SU-DHL-6 (cell line): ENCODE measurements around the gene HOXA9.

Source experiments
- H2AFZ ChIP-seq: fragments of 200-600 bp; sonication (generic); 2 replicates; pipeline ENCODE4 v1.6.1; 2014; ENCODE audit warnings: low read depth, mild to moderate bottlenecking, moderate library complexity, mixed read lengths, antibody characterized with exemption, low read length; ENCODE audit not compliant: severe bottlenecking
- H3F3A ChIP-seq: fragments of 200-600 bp; shearing (Covaris generic); 2 replicates; pipeline ENCODE4 v1.6.0; 2016; ENCODE audit warnings: antibody characterized with exemption, mild to moderate bottlenecking; ENCODE audit not compliant: insufficient read depth
- H3K27ac ChIP-seq: fragments of 200-600 bp; sonication (generic); 2 replicates; pipeline ENCODE4 v1.5.1; 2016; ENCODE audit warnings: low read depth, mild to moderate bottlenecking, low read length, moderate library complexity, mixed read lengths
- H3K27me3 ChIP-seq: fragments of 200-600 bp; sonication (generic), shearing (Covaris generic); 2 replicates; pipeline ENCODE4 v1.6.0; 2014; ENCODE audit warnings: mild to moderate bottlenecking, low read length
- H3K36me3 ChIP-seq: fragments of 200-600 bp; sonication (generic); 2 replicates; pipeline ENCODE4 v1.6.1; 2014; ENCODE audit warnings: mild to moderate bottlenecking, low read length, mixed read lengths
- H3K4me2 ChIP-seq: fragments of 300-600, 200-600 bp; shearing (Covaris generic), sonication (generic); 2 replicates; pipeline ENCODE4 v1.6.0; 2014; ENCODE audit warnings: low read length, low read depth, mild to moderate bottlenecking; ENCODE audit not compliant: poor library complexity, severe bottlenecking
- H3K4me3 ChIP-seq: fragments of 200-600 bp; sonication (generic); 2 replicates; pipeline ENCODE4 v1.5.1; 2014; ENCODE audit warnings: antibody characterized with exemption, low read length, mild to moderate bottlenecking, mixed read lengths; ENCODE audit not compliant: insufficient read depth, poor library complexity, severe bottlenecking
- H3K79me2 ChIP-seq: fragments of 200-600 bp; sonication (generic); 2 replicates; pipeline ENCODE4 v1.6.1; 2014; ENCODE audit warnings: mild to moderate bottlenecking, low read length, moderate library complexity; ENCODE audit not compliant: insufficient read depth
- H3K9ac ChIP-seq: fragments of 200-600 bp; sonication (generic); 2 replicates; pipeline ENCODE4 v1.7.0; 2014; ENCODE audit warnings: mild to moderate bottlenecking, low read length
- H3K9me2 ChIP-seq: fragments of 200-600 bp; sonication (generic); replicated peaks from 2 replicates; pipeline ENCODE4 v1.6.1; 2014; ENCODE audit warnings: low read length; ENCODE audit not compliant: insufficient read depth
- H3K9me3 ChIP-seq: fragments of 200-600 bp; sonication (generic); 2 replicates; pipeline ENCODE4 v1.6.1; 2014; ENCODE audit warnings: low read length, mixed read lengths; ENCODE audit not compliant: insufficient read depth
- H4K20me1 ChIP-seq: fragments of 200-600 bp; sonication (generic); 2 replicates; pipeline ENCODE4 v1.6.1; 2014; ENCODE audit warnings: low read depth, mild to moderate bottlenecking, antibody characterized with exemption, low read length, moderate library complexity, mixed read lengths
- EZH2phosphoT487 ChIP-seq: fragments of 200-600 bp; sonication (generic), shearing (Covaris generic); conservative IDR thresholded peaks from 2 replicates; pipeline ENCODE4 v1.6.1; 2018; ENCODE audit warnings: mild to moderate bottlenecking, antibody characterized with exemption, low read length, moderate library complexity, mixed read lengths
- TF ChIP-seq, protein P1 (sequence below): fragments of 200-600 bp; sonication (generic); IDR thresholded peaks from one replicate; pipeline ENCODE4 v1.5.1; 2017; ENCODE audit warnings: antibody characterized with exemption, mild to moderate bottlenecking, low read length, moderate library complexity; ENCODE audit not compliant: insufficient read depth, poor library complexity, severe bottlenecking

Gene HOXA9

DNA sequence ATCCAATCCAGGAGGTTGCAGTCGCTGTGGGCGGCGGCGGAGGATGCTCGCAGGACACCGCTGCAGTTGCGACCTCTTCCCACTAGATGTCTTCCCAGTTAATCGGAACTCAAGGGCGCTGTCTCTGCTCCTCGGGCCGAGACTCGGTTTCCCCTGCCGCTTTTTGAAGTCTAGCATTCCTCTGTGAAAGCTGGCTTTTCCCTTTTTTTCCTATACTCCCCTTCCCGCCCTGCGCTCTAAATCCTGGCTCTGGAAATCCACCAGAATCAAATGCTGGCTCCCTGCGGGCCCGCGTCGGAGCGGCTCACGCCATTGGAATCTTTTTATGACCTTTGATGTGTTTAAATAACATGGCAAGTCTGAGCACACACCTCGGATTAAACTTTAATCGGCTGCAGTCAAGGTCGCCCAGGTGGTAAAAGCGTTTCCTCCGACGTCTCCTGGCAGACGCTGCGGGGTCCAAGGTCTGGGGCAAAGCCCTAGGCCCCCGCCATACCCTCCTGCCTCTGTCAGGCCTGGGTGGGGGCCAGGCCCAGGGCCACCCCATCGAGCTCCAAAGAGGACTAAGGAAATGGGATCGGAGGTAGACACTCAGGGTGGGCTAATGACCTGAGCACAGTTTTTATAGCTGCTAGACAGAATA lies 45.2 kb upstream of the HOXA9 start:
- Histone ChIP-seq H3K79me2 (no peaks in the 10 kb centered on the region), H4K20me1 (no peaks in the 10 kb centered on the region), H3K9me3 (no peaks in the 10 kb centered on the region), H3K4me3 (no peak overlapping the region), H3K9me2 (no peaks in the 10 kb centered on the region), H3K27ac (no peak overlapping the region), H3F3A (no peaks in the 10 kb centered on the region), H3K27me3 (no peaks in the 10 kb centered on the region), H3K9ac (no peak overlapping the region), H2AFZ (no peak overlapping the region), H3K36me3 (no peaks in the 10 kb centered on the region), H3K4me2 (no peak overlapping the region)
- no peak for TF ChIP-seq EZH2phosphoT487
- TF ChIP-seq, protein P1, sequence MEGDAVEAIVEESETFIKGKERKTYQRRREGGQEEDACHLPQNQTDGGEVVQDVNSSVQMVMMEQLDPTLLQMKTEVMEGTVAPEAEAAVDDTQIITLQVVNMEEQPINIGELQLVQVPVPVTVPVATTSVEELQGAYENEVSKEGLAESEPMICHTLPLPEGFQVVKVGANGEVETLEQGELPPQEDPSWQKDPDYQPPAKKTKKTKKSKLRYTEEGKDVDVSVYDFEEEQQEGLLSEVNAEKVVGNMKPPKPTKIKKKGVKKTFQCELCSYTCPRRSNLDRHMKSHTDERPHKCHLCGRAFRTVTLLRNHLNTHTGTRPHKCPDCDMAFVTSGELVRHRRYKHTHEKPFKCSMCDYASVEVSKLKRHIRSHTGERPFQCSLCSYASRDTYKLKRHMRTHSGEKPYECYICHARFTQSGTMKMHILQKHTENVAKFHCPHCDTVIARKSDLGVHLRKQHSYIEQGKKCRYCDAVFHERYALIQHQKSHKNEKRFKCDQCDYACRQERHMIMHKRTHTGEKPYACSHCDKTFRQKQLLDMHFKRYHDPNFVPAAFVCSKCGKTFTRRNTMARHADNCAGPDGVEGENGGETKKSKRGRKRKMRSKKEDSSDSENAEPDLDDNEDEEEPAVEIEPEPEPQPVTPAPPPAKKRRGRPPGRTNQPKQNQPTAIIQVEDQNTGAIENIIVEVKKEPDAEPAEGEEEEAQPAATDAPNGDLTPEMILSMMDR = peak; percentile 33

DNA sequence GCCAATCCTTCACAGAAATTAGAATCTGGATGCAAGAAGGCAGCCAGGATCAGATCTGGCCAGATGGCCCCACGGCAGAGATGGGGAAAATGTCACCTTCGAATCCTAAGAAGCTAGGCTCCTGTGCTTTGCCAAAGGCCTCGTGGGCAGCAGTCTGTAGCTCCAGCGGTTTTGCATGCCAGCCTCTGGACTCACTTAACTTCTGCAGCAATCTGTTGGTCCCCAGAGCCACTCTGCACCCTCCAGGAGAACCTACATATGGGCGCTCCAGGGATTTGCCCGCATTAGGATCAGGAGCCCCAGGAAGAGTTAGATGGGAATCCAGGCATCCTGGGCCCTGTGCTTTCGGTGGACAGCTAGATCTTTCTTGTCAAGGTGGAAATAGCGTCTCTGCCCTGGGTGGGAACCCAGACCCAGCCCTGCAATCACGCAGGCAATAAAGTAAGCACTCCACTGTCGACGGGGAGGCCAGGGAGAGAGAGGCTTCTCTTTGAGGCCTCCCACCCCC lies 44.6 kb upstream of the HOXA9 start:
- TF ChIP-seq, protein P1 = no peak
- TF ChIP-seq EZH2phosphoT487 = no peak
- Histone ChIP-seq H3K9ac (no peak overlapping the region), H3F3A (no peaks in the 10 kb centered on the region), H3K9me3 (no peaks in the 10 kb centered on the region), H3K27me3 (no peaks in the 10 kb centered on the region), H3K4me3 (no peak overlapping the region), H3K36me3 (no peaks in the 10 kb centered on the region), H2AFZ (no peak overlapping the region), H3K4me2 (no peak overlapping the region), H3K79me2 (no peaks in the 10 kb centered on the region), H4K20me1 (no peaks in the 10 kb centered on the region), H3K27ac (no peak overlapping the region), H3K9me2 (no peaks in the 10 kb centered on the region)

DNA sequence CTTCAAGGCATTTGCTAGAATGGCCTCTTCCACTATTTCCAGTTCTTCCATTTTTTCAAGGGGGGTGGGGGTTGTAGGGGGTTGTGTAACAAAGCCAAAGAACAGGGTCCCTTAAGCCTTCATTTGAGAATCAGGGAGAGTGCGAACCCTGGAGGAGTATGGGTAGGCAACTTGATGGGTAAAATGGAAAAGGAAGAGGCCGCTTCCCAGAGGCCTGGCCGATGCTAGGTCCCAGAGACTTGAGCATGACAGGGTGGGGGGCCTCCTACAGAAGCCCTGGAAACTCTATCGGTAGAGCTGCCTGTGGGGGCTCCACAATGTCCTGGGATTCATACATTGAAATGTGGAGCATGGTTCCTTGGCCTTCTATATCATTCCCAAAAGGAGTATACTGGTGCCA lies 43.7 kb upstream of the HOXA9 start:
- H4K20me1 ChIP-seq = no peaks in the 10 kb centered on the region
- TF ChIP-seq, protein P1 = no peak
- no peak for TF ChIP-seq EZH2phosphoT487

More for the DNA sequence above, 43.7 kb upstream of the HOXA9 start:
- H3K9ac ChIP-seq = no peak overlapping the region
- no peaks in the 10 kb centered on the region for H3K79me2 ChIP-seq
- no peaks in the 10 kb centered on the region for H3K36me3 ChIP-seq
- H3K27ac ChIP-seq = no peak overlapping the region
- no peaks in the 10 kb centered on the region for H3F3A ChIP-seq
- no peak overlapping the region for H2AFZ ChIP-seq
- H3K9me3 ChIP-seq = no peaks in the 10 kb centered on the region
- no peak overlapping the region for H3K4me3 ChIP-seq
- no peaks in the 10 kb centered on the region for H3K27me3 ChIP-seq
- H3K9me2 ChIP-seq = no peaks in the 10 kb centered on the region
- H3K4me2 ChIP-seq = no peak overlapping the region
